Measurements from ENCODE around the gene ATP5ME.

The ATP5ME gene

GRCh38 chr4:683247-683897 lies 9.3 kb upstream of the ATP5ME start:
- H3K36me3 ChIP-seq (ENCODE audit: control insufficient read depth, insufficient read depth, low read length) = no peaks in the 10 kb centered on the region
- H3K27me3 ChIP-seq (ENCODE audit: control insufficient read depth, insufficient read depth, low read length) = no peaks in the 10 kb centered on the region
- H3K4me2 ChIP-seq (ENCODE audit: low read length) = no peak overlapping the region
- no peak for TF ChIP-seq CTCF (IDR thresholded peaks at IDR 0.05)
- no peaks in the 10 kb centered on the region for H3K4me1 ChIP-seq
- H3K9me3 ChIP-seq (ENCODE audit: control insufficient read depth, low read length) = no peaks in the 10 kb centered on the region
- H3K79me2 ChIP-seq = no peaks in the 10 kb centered on the region
- no peak overlapping the region for H2AFZ ChIP-seq
- H3K27ac ChIP-seq = no peak overlapping the region
- H3K4me3 ChIP-seq (ENCODE audit: low read depth, low read length) = no peak overlapping the region
- H3K9ac ChIP-seq = no peak overlapping the region

GRCh38 chr4:682490-683172 lies 8.6 kb upstream of the ATP5ME start:
- no peak for TF ChIP-seq CTCF (IDR thresholded peaks at IDR 0.05)
- Histone ChIP-seq H3K9ac (no peak overlapping the region), H2AFZ (no peak overlapping the region), H3K27ac (no peak overlapping the region), H3K4me2 (ENCODE audit: low read length) (no peak overlapping the region), H3K79me2 (no peaks in the 10 kb centered on the region), H3K4me1 (no peaks in the 10 kb centered on the region), H3K4me3 (ENCODE audit: low read depth, low read length) (no peak overlapping the region), H3K9me3 (ENCODE audit: control insufficient read depth, low read length) (no peaks in the 10 kb centered on the region), H3K27me3 (ENCODE audit: control insufficient read depth, insufficient read depth, low read length) (no peaks in the 10 kb centered on the region), H3K36me3 (ENCODE audit: control insufficient read depth, insufficient read depth, low read length) (no peaks in the 10 kb centered on the region)

GRCh38 chr4:681736-682451 lies 7.8 kb upstream of the ATP5ME start:
- Histone ChIP-seq H3K36me3 (ENCODE audit: control insufficient read depth, insufficient read depth, low read length) (no peaks in the 10 kb centered on the region), H3K4me1 (no peaks in the 10 kb centered on the region), H3K79me2 (no peaks in the 10 kb centered on the region), H3K27ac (no peak overlapping the region), H3K27me3 (ENCODE audit: control insufficient read depth, insufficient read depth, low read length) (no peaks in the 10 kb centered on the region), H3K4me3 (ENCODE audit: low read depth, low read length) (no peak overlapping the region), H2AFZ (no peak overlapping the region), H3K9ac (no peak overlapping the region), H3K4me2 (ENCODE audit: low read length) (no peak overlapping the region), H3K9me3 (ENCODE audit: control insufficient read depth, low read length) (no peaks in the 10 kb centered on the region)
- no peak for TF ChIP-seq CTCF (IDR thresholded peaks at IDR 0.05)

GRCh38 chr4:680928-681645 lies 7.0 kb upstream of the ATP5ME start:
- H3K4me2 ChIP-seq (ENCODE audit: low read length) = peak overlapping the region; percentile 73
- H2AFZ ChIP-seq = peak overlapping the region; percentile 58
- H3K36me3 ChIP-seq (ENCODE audit: control insufficient read depth, insufficient read depth, low read length) = no peaks in the 10 kb centered on the region
- H3K4me1 ChIP-seq = peaks cover 3% of the 10 kb centered on the region
- TF ChIP-seq CTCF (IDR thresholded peaks at IDR 0.05) = no peak
- H3K27me3 ChIP-seq (ENCODE audit: control insufficient read depth, insufficient read depth, low read length) = no peaks in the 10 kb centered on the region
- no peak overlapping the region for H3K9ac ChIP-seq
- H3K79me2 ChIP-seq = no peaks in the 10 kb centered on the region
- H3K27ac ChIP-seq = no peak overlapping the region
- peak overlapping the region; percentile 29 for H3K4me3 ChIP-seq (ENCODE audit: low read depth, low read length)
- H3K9me3 ChIP-seq (ENCODE audit: control insufficient read depth, low read length) = no peaks in the 10 kb centered on the region

All from parathyroid adenoma (tissue), 2 donors.